IPS-20b (cell line): ENCODE results near the gene PLXNB2.
A peak's percentile ranks its signal among the peaks of the same experiment; 100 is the strongest.

ENCODE experiments used
- H3K27ac ChIP-seq: one replicate; pipeline ENCODE4 v1.5.1; 2013; ENCODE audit warnings: low read length
- H3K27me3 ChIP-seq: 2 replicates; pipeline ENCODE4 v1.6.1; 2013; ENCODE audit warnings: mild to moderate bottlenecking, low read length, inconsistent platforms; ENCODE audit not compliant: insufficient read depth
- H3K36me3 ChIP-seq: 2 replicates; pipeline ENCODE4 v1.6.1; 2013; ENCODE audit warnings: low read depth, mild to moderate bottlenecking, inconsistent platforms, low read length, moderate library complexity; ENCODE audit not compliant: insufficient read depth
- H3K4me1 ChIP-seq: 2 replicates; pipeline ENCODE4 v1.6.1; 2013; ENCODE audit warnings: mild to moderate bottlenecking, control low read depth, inconsistent platforms, low read length, moderate library complexity; ENCODE audit not compliant: insufficient read depth
- H3K4me3 ChIP-seq: 2 replicates; pipeline ENCODE4 v1.5.1; 2013; ENCODE audit warnings: mild to moderate bottlenecking, low read length, inconsistent platforms
- H3K9ac ChIP-seq: 2 replicates; pipeline ENCODE4 v1.6.1; 2013; ENCODE audit warnings: low read depth, mild to moderate bottlenecking, inconsistent platforms, low read length, moderate library complexity
- H3K9me3 ChIP-seq: 2 replicates; pipeline ENCODE4 v1.6.1; 2013; ENCODE audit warnings: mild to moderate bottlenecking, low read depth, low read length, inconsistent platforms; ENCODE audit not compliant: insufficient read depth

Gene PLXNB2

GRCh38 chr22:50308986-50309600 lies 1.6 kb upstream of the PLXNB2 start:
- H3K27ac ChIP-seq, result no peak overlapping the region
- H3K36me3 ChIP-seq, result no peaks in the 10 kb centered on the region
- no peak overlapping the region; the same call in 1 of the 2 replicates for H3K9ac ChIP-seq
- no peaks in the 10 kb centered on the region for H3K9me3 ChIP-seq
- H3K4me1 ChIP-seq, result peaks cover 20% of the 10 kb centered on the region
- no peak overlapping the region for H3K4me3 ChIP-seq
- H3K27me3 ChIP-seq, result peaks cover 12% of the 10 kb centered on the region; the same call in 1 of the 2 replicates

- no peaks in the 10 kb centered on the region for H3K9me3 ChIP-seq
- peaks cover 25% of the 10 kb centered on the region for H3K4me1 ChIP-seq
- H3K36me3 ChIP-seq, result no peaks in the 10 kb centered on the region
- peaks cover 12% of the 10 kb centered on the region; the same call in 1 of the 2 replicates for H3K27me3 ChIP-seq
- no peak overlapping the region; the same call in 1 of the 2 replicates for H3K9ac ChIP-seq
- no peak overlapping the region for H3K27ac ChIP-seq
- H3K4me3 ChIP-seq, result no peak overlapping the region
Observed at GRCh38 chr22:50308597-50308935, 1.1 kb upstream of the PLXNB2 start.

DNA sequence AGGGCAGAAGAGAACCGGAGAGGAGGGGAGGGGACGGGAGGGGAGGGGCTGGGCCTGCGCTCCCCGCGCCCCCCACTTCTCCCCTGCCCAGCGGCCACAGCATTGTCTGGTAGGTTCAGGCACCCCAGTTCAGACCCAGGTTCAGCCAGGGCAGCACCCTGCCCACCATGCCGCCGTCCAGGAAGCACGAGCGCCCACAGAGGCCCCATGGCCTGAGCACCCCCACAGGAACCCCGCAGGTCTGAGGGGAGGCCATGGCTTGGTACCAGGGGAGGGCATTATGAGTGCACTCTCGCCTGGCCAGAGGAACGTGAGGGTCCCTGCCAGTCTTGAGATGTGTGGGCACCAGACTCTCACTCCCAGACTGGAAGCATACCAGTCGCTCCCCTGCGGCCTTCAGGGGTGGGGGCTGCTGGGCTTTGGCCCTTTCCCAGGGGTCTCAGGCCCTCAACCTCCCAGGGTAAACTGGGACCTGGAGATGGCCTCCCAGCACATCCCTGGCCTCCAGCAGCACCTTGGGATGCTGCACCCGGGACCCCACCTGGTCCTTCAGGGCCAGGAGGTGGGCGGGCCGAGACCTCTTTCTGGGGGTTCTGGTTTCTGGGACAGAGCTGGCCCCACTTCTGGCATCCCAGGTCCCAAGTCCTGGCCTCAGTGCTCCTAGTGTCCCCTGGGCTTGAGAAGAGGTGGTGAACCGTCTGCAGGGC lies 597 bp upstream of the PLXNB2 start:
- Histone ChIP-seq H3K27me3 (peaks cover 12% of the 10 kb centered on the region; the same call in 1 of the 2 replicates), H3K4me1 (peaks cover 25% of the 10 kb centered on the region), H3K27ac (no peak overlapping the region), H3K9ac (no peak overlapping the region), H3K36me3 (no peaks in the 10 kb centered on the region), H3K9me3 (no peaks in the 10 kb centered on the region), H3K4me3 (no peak overlapping the region)

DNA sequence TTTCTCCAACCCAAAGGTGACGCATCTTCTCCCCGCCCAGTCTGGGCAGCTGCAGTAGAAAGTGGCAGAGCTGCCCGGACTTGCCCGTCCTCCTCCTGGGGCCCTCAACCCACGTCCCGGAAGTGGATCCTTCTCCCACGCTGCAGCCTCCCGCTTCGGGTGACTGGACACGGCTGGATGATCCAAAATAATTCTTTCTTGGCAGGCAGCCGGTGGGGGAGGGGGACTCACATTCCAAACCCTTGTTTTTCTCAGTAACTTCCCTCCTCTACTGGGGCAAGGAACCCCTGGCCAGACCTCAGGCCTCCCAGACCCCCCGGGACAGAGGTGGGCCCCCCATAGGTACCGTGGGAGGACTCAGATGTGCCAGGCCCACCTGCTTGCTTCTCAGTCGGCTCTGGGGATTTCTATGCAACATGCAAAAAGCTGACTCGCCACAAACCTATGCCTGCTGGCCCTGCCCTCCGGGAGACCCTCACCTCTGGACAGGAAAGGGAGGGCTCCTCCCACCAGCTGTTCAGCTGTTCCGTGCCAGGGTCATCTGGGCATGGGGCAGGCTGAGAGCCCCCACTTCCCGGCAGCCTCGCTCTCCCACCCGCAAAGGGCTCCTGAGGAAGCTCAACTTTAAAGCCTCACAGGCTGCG lies 1.4 kb downstream of the PLXNB2 start:
- peaks cover 25% of the 10 kb centered on the region for H3K4me1 ChIP-seq
- peak overlapping the region; percentile 73 for H3K4me3 ChIP-seq
- peaks cover 12% of the 10 kb centered on the region; the same call in 1 of the 2 replicates for H3K27me3 ChIP-seq
- peak overlapping the region; percentile 64; the same call in 1 of the 2 replicates for H3K9ac ChIP-seq
- no peak overlapping the region for H3K27ac ChIP-seq
- no peaks in the 10 kb centered on the region for H3K9me3 ChIP-seq
- no peaks in the 10 kb centered on the region for H3K36me3 ChIP-seq

DNA sequence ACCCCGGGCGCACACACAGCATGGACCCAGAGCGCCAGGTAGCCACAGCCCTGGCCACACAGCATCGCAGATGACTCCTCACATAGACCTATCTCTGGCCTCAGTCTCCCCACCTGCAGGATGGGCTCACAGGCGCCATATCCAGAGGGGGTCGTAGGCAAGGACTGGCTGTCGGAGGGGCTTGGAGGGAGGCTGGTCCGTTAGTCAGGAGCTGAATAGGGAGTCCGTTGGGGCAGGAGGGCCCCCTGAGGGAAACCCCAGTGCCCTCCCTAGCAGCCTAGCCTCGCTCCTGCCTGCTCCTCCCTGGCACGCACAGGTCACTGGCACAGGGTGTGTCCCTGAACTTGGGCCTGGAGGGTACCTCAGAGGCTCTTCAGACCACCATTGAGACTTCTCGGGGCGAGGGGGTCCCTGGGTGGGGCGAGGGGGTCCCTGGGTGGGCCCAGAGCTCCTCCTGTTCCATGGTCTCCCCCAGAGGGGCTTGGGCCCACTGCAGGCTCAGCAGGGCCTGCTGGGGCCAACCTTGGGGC lies 2.0 kb downstream of the PLXNB2 start:
- Histone ChIP-seq H3K9me3 (no peaks in the 10 kb centered on the region), H3K4me1 (peaks cover 25% of the 10 kb centered on the region), H3K9ac (peak overlapping the region; percentile 64; the same call in 1 of the 2 replicates), H3K27me3 (peaks cover 12% of the 10 kb centered on the region; the same call in 1 of the 2 replicates), H3K27ac (no peak overlapping the region), H3K4me3 (peak overlapping the region; percentile 73; the same call in 1 of the 2 replicates), H3K36me3 (no peaks in the 10 kb centered on the region)

- H3K9me3 ChIP-seq, result no peaks in the 10 kb centered on the region
- H3K4me3 ChIP-seq, result no peak overlapping the region
- H3K27ac ChIP-seq, result no peak overlapping the region
- H3K9ac ChIP-seq, result no peak overlapping the region
- H3K36me3 ChIP-seq, result no peaks in the 10 kb centered on the region
- peaks cover 12% of the 10 kb centered on the region; the same call in 1 of the 2 replicates for H3K27me3 ChIP-seq
- H3K4me1 ChIP-seq, result peaks cover 25% of the 10 kb centered on the region
Observed at GRCh38 chr22:50304528-50305392, 2.7 kb downstream of the PLXNB2 start.

DNA sequence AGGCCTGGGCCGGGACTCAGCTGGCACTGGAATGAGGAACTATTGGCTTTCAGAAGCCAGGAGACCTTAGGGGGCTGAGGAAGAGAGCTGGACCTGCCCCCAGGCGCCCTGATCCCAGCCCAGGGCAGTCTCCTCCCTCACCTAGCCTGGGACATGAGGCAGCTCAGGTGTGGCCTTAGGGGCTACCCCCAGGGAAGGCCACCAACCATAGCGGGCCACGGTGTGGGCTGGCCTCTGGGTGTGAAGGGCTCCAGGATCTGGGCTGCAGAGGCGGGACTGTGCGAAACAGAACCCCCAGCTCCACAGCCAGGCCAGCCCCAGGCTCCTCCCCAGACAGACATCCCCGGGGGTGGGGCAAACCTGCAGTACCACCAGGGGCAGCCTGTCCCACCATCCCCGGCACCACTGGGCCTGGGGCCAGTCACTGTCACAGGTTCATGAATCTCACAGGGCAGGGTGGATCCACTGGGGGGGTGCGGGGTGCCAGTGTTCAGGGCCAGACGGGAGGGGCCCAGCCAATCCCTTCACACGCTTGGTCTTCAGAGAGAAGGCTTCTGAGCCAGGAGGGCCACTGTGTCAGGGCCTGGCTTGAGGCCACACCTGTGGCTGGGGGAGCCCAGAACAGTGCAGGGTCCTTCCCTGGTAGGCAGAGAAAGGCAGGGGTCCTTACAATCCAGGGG lies 3.5 kb downstream of the PLXNB2 start:
- peaks cover 24% of the 10 kb centered on the region for H3K4me1 ChIP-seq
- H3K4me3 ChIP-seq, result no peak overlapping the region
- H3K27ac ChIP-seq, result no peak overlapping the region
- H3K27me3 ChIP-seq, result peaks cover 12% of the 10 kb centered on the region; the same call in 1 of the 2 replicates
- no peaks in the 10 kb centered on the region for H3K36me3 ChIP-seq
- no peaks in the 10 kb centered on the region for H3K9me3 ChIP-seq
- H3K9ac ChIP-seq, result no peak overlapping the region

GRCh38 chr22:50303515-50303847 lies 4.0 kb downstream of the PLXNB2 start:
- Histone ChIP-seq H3K36me3 (no peaks in the 10 kb centered on the region), H3K4me1 (peaks cover 19% of the 10 kb centered on the region), H3K27me3 (peaks cover 12% of the 10 kb centered on the region; the same call in 1 of the 2 replicates), H3K4me3 (no peak overlapping the region), H3K9ac (no peak overlapping the region), H3K9me3 (no peaks in the 10 kb centered on the region), H3K27ac (no peak overlapping the region)

DNA sequence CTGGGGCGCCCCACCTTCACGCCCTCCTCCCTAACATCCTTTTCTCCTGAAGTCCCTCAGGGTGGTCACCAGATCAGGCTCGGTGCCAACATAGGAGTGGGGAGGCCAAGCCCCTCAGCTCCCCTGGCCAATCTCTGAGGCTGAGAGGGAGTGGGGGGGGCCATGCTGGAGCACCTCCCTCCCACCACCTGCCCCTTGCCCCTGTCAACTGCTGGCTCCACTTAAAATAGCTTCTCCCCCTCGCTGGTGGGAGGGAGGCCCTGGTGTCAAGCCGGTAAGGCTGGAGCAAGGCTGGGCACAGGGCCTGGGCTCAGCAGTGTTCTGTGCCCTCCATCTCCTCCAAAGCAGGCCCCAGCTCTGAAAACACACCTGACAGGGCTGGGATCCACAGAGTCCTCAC lies 4.9 kb downstream of the PLXNB2 start:
- Histone ChIP-seq H3K36me3 (no peaks in the 10 kb centered on the region), H3K27ac (no peak overlapping the region), H3K4me3 (no peak overlapping the region), H3K27me3 (peaks cover 12% of the 10 kb centered on the region; the same call in 1 of the 2 replicates), H3K4me1 (peaks cover 15% of the 10 kb centered on the region), H3K9ac (no peak overlapping the region), H3K9me3 (no peaks in the 10 kb centered on the region)

DNA sequence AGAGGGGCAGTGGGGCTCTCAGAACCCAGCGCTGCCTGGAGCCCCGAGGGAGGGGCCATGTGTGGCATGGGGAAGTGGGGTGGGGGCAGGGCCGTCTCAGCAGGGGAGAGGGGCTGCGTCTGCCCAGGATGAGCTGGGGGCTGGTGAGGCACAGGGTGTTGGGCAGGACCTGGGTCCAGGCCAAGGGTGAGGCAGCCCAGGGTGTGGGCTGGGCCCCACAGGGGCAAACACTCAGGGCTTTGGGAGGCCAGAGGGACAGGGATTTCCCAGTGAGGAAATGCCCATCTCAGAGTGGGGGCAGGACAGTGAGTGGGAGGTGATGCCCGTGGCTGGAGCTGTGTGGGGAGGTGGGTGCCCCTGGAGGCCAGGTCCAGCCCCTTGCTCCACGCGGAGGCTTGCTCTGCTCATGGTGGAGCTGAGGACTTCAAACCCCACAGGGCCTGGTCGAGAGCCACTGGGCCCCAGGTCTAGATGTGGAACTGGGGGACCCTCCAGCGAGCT lies 5.4 kb downstream of the PLXNB2 start:
- Histone ChIP-seq H3K27ac (no peak overlapping the region), H3K36me3 (no peaks in the 10 kb centered on the region), H3K9me3 (no peaks in the 10 kb centered on the region), H3K4me1 (peaks cover 15% of the 10 kb centered on the region), H3K9ac (no peak overlapping the region), H3K27me3 (peaks cover 12% of the 10 kb centered on the region; the same call in 1 of the 2 replicates), H3K4me3 (no peak overlapping the region)
